ENCODE results near the gene IQGAP1. TPM values are rescaled to one million over a fixed set of nuclear protein-coding genes. Genes with fewer than 3 reads are reported as not detected.
"Not testable (repeated sequence)": the region's sequence is repeated elsewhere in the genome, so short reads cannot be mapped to it uniquely, and the experiment has no call there.

Gene IQGAP1
- total RNA-seq, 2 experiments from 2014 or later = 211 to 220 TPM

- H3K36me3 Mint-ChIP-seq = peaks cover 40% of the 10 kb centered on the region
- ATAC-seq (ENCODE audit: low read depth) = no peak
Measured at GRCh38 chr15:90407336-90407735, 19.3 kb downstream of the IQGAP1 start.

DNA sequence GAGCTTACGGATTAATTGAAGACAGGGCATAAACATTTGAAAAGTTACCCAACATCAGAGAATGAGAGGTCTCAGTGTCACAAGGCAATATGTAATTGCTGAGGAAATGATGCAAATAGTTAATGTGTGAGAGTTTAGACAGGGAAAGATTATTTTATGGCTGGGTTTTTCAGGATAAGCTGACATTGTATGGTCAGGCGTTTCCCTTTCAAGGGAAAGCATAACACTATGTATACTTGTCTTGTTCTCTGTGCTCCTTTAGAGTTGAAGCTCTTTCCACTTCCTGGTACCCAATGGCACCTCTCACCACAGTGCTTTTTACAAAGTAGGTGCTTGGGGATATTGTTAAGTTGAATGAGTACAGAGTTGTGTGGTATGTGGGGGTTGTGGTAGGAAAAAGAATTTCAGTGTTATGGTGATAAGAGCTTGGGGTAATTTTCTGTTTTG lies 19.9 kb downstream of the IQGAP1 start:
- Mint-ChIP-seq H3K4me1 (peaks cover 61% of the 10 kb centered on the region), H3K36me3 (peaks cover 37% of the 10 kb centered on the region), H3K27me3 (no peaks in the 10 kb centered on the region), H3K27ac (peak overlapping the region; percentile 77), H3K9me3 (peaks cover 2% of the 10 kb centered on the region), H3K4me3 (peak overlapping the region; percentile 36)
- DNase-seq (no peak), ATAC-seq (ENCODE audit: low read depth) (peak; percentile 87)
- POLR2A ChIA-PET = interaction anchor here (0.6 to 1.9 kb wide), 8 partner anchors 9 to 377 kb away, joined by 3 to 24 read pairs (median 3); partner anchors contain the start of genes CRTC3 and IQGAP1

More at GRCh38 chr15:90407336-90407735, 19.3 kb downstream of the IQGAP1 start:
- Mint-ChIP-seq H3K4me3 (peak overlapping the region; percentile 36), H3K4me1 (peaks cover 60% of the 10 kb centered on the region), H3K27me3 (no peaks in the 10 kb centered on the region), H3K27ac (peak overlapping the region; percentile 77), H3K9me3 (peaks cover 2% of the 10 kb centered on the region)
- POLR2A ChIA-PET = interaction anchor here (0.6 to 1.9 kb wide), 8 partner anchors 8 to 377 kb away, joined by 3 to 24 read pairs (median 3); partner anchors contain the start of genes CRTC3 and IQGAP1
- no peak for DNase-seq

GRCh38 chr15:90408657-90409056 lies 20.6 kb downstream of the IQGAP1 start:
- no peak overlapping the region for H3K27ac Mint-ChIP-seq
- peaks cover 2% of the 10 kb centered on the region for H3K9me3 Mint-ChIP-seq
- H3K27me3 Mint-ChIP-seq = no peaks in the 10 kb centered on the region
- H3K4me1 Mint-ChIP-seq = peaks cover 66% of the 10 kb centered on the region
- H3K36me3 Mint-ChIP-seq = peaks cover 35% of the 10 kb centered on the region
- POLR2A ChIA-PET = interaction anchor here (1.9 kb wide), 1 partner anchor 20 kb away, joined by 24 read pairs; the partner anchor contains the start of gene IQGAP1
- no peak for DNase-seq
- no peak overlapping the region for H3K4me3 Mint-ChIP-seq
- no peak for ATAC-seq (ENCODE audit: low read depth)

GRCh38 chr15:90409587-90409986 lies 21.5 kb downstream of the IQGAP1 start:
- H3K9me3 Mint-ChIP-seq; H3K4me3 Mint-ChIP-seq; DNase-seq; ATAC-seq (ENCODE audit: low read depth); POLR2A ChIA-PET; H3K27me3 Mint-ChIP-seq: not testable (repeated sequence)
- Mint-ChIP-seq H3K27ac (peak overlapping the region; percentile 3), H3K36me3 (peaks cover 31% of the 10 kb centered on the region), H3K4me1 (peaks cover 69% of the 10 kb centered on the region)

GRCh38 chr15:90410316-90410715 lies 22.3 kb downstream of the IQGAP1 start:
- H3K4me1 Mint-ChIP-seq = peaks cover 65% of the 10 kb centered on the region
- POLR2A ChIA-PET; H3K9me3 Mint-ChIP-seq; H3K27ac Mint-ChIP-seq; H3K4me3 Mint-ChIP-seq; H3K27me3 Mint-ChIP-seq; DNase-seq; ATAC-seq (ENCODE audit: low read depth): not testable (repeated sequence)
- peaks cover 29% of the 10 kb centered on the region for H3K36me3 Mint-ChIP-seq

- peak overlapping the region; percentile 14 for H3K27ac Mint-ChIP-seq
- no peaks in the 10 kb centered on the region for H3K27me3 Mint-ChIP-seq
- peaks cover 32% of the 10 kb centered on the region for H3K36me3 Mint-ChIP-seq
- DNase-seq = no peak
- ATAC-seq (ENCODE audit: low read depth) = no peak
- H3K4me1 Mint-ChIP-seq = peaks cover 66% of the 10 kb centered on the region
- H3K4me3 Mint-ChIP-seq = no peak overlapping the region
- POLR2A ChIA-PET = no interaction called here
- H3K9me3 Mint-ChIP-seq = peaks cover 2% of the 10 kb centered on the region
Measured at GRCh38 chr15:90411176-90411575, 23.1 kb downstream of the IQGAP1 start.

DNA sequence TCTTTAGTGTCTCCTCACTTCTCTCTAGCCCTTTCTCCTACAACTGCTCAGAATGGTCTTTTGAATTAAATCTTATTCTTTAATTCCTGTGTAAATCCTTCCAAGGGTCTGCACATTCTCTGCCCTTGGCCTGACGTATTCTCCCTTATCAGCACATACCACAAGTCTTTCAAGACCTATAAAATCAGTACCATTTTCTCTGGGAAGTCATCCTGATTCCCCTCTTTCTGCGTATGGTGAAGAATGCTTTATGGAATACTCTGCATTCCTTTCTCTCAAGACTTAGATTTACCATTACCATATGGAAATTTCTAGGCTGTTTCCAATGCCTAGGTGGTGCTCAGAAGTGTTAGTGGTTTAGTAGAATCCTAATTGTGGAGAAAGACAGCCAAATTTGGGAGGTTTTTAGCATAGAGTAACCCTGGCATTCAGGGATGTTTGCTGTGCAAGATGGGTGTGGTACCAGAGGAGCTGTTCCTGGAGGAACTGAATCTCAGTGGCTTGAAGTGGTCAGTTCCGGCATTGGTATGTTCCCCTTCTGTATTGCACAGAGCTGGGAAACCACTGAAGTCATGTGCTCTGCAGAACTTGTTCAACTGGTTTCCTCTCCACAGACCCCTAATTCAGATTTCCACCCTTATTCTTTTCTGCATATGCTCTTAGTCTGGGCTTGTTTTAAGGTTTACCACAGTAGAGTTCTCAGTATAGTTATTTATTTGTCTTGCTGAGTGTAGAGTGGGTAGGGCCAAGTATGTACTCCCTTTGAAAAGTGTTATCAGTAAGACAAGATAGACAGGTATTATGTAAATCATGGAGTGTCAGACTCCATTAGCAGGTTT lies 24.5 kb downstream of the IQGAP1 start:
- Mint-ChIP-seq H3K27ac (peak overlapping the region; percentile 57), H3K4me1 (peaks cover 56% of the 10 kb centered on the region), H3K4me3 (peak overlapping the region; percentile 50), H3K9me3 (peaks cover 5% of the 10 kb centered on the region), H3K27me3 (no peaks in the 10 kb centered on the region), H3K36me3 (peaks cover 39% of the 10 kb centered on the region)
- DNase-seq (no peak), ATAC-seq (ENCODE audit: low read depth) (peak; percentile 62)
- POLR2A ChIA-PET = interaction anchor here (1.0 to 2.7 kb wide), 2 partner anchors 24 to 36 kb away, joined by 4 to 11 read pairs; partner anchors contain the start of gene IQGAP1

DNA sequence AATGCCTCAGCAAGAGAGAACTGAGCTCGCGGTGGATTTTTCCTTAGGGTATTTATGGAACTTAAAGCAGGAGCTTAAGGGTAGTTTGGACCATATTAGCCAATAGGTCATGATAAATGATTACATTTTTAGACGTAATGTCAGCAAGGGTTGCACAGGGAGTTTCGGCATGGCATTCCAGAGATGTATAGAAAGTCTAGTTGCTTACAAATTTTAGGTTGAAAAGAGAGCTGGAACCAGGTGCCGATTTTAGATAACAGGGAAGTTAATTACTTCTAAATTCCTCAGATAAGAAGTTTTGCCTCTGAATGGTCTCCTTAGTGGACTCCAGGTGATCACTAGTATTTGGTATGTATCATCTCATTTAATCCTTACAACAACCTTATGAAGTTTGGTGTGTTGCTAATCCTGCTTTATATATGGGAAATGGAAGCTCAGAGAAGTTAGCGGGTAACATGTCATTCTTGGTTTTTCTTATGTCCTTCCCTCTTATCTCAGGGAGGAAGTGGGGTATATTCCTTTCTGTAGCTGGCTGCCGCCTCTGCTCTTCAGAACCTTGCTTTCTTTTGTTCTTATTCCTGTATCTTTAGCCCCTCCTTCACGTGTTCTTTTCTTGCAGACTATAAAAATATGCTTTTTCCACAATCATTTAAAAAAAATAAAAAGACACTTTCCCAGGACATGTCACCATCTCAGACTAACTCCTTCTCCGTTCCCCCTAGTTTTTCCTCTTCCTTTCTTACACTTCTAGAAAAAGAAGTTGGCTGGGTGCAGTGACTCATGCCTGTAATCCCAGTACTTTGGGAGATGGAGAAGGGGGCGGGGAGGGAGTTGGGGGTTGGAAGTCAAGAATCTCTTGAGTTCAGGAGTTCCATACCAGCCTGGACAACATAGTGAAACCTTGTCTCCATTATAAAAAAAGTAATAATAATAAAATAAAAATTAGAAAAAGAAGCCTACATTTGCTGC lies 25.7 kb downstream of the IQGAP1 start:
- POLR2A ChIA-PET = interaction anchor here (1.0 to 2.7 kb wide), 2 partner anchors 25 to 37 kb away, joined by 4 to 11 read pairs; partner anchors contain the start of gene IQGAP1
- no peaks in the 10 kb centered on the region for H3K27me3 Mint-ChIP-seq
- H3K4me3 Mint-ChIP-seq = peak overlapping the region; percentile 61
- H3K27ac Mint-ChIP-seq = peak overlapping the region; percentile 57
- H3K36me3 Mint-ChIP-seq = peaks cover 38% of the 10 kb centered on the region
- peaks cover 54% of the 10 kb centered on the region for H3K4me1 Mint-ChIP-seq
- H3K9me3 Mint-ChIP-seq = peaks cover 5% of the 10 kb centered on the region
- ATAC-seq (ENCODE audit: low read depth) (no peak), DNase-seq (no peak)

- Mint-ChIP-seq H3K4me1 (peaks cover 57% of the 10 kb centered on the region), H3K27ac (peak overlapping the region; percentile 66), H3K4me3 (peak overlapping the region; percentile 8), H3K9me3 (peaks cover 5% of the 10 kb centered on the region), H3K27me3 (no peaks in the 10 kb centered on the region), H3K36me3 (peaks cover 33% of the 10 kb centered on the region)
- POLR2A ChIA-PET = no interaction called here
- DNase-seq (no peak), ATAC-seq (ENCODE audit: low read depth) (no peak)
Measured at GRCh38 chr15:90414408-90415028, 26.5 kb downstream of the IQGAP1 start.

GRCh38 chr15:90416052-90416451 lies 28.0 kb downstream of the IQGAP1 start:
- H3K4me3 Mint-ChIP-seq; H3K27ac Mint-ChIP-seq; ATAC-seq (ENCODE audit: low read depth); DNase-seq; H3K27me3 Mint-ChIP-seq; POLR2A ChIA-PET; H3K9me3 Mint-ChIP-seq: not testable (repeated sequence)
- peaks cover 59% of the 10 kb centered on the region for H3K4me1 Mint-ChIP-seq
- peaks cover 24% of the 10 kb centered on the region for H3K36me3 Mint-ChIP-seq

- peaks cover 43% of the 10 kb centered on the region for H3K4me1 Mint-ChIP-seq
Measured at GRCh38 chr15:90418627-90419026, 30.6 kb downstream of the IQGAP1 start.

DNA sequence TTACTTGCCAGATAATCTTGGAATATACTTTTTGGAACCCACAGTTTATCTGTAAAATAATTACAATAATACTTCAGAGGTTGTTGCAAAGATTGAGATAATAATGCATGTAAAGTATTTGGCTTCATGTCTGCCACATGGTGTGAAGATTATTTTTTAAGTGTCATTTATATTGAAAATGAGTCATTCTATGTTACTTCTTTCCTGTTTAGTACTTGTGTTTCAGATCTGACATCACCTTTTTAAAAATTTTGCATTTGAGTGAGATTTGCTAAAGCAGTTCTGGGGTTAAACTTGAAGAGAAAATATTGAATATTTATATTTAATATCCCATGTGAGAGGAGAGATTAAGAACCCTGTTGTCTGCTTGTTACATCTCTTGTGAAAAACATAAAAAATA lies 31.2 kb downstream of the IQGAP1 start:
- Mint-ChIP-seq H3K4me3 (no peak overlapping the region), H3K4me1 (peaks cover 40% of the 10 kb centered on the region), H3K27me3 (no peaks in the 10 kb centered on the region), H3K27ac (peak overlapping the region; percentile 35), H3K9me3 (peaks cover 3% of the 10 kb centered on the region), H3K36me3 (peaks cover 25% of the 10 kb centered on the region)
- POLR2A ChIA-PET = interaction anchor here (0.5 to 1.4 kb wide), 2 partner anchors 30 to 31 kb away, joined by 3 read pairs; partner anchors contain the start of gene IQGAP1
- DNase-seq = no peak
- ATAC-seq (ENCODE audit: low read depth) = no peak

More at GRCh38 chr15:90418627-90419026, 30.6 kb downstream of the IQGAP1 start:
- peaks cover 24% of the 10 kb centered on the region for H3K36me3 Mint-ChIP-seq
- H3K4me3 Mint-ChIP-seq = peak overlapping the region; percentile 17
- POLR2A ChIA-PET = interaction anchor here (0.8 kb wide), 1 partner anchor 31 kb away, joined by 3 read pairs; the partner anchor contains the start of gene IQGAP1
- H3K27ac Mint-ChIP-seq = no peak overlapping the region
- ATAC-seq (ENCODE audit: low read depth) (no peak), DNase-seq (no peak)
- H3K9me3 Mint-ChIP-seq = peaks cover 3% of the 10 kb centered on the region
- H3K27me3 Mint-ChIP-seq = no peaks in the 10 kb centered on the region
